Stimulated activated CD8-positive, alpha-beta memory T cell treated with anti-CD3 and anti-CD28 coated beads, Interleukin-12 subunit alpha, Interleukin-12 subunit beta, amount 100 ng/mL, for 4 hours (primary cell): ENCODE results near the gene NHERF1.

Experiments
- DNase-seq: peaks from one replicate; pipeline ENCODE4 v3.0.0-alpha.2; 2020; ENCODE audit warnings: low read depth

Gene NHERF1

DNA sequence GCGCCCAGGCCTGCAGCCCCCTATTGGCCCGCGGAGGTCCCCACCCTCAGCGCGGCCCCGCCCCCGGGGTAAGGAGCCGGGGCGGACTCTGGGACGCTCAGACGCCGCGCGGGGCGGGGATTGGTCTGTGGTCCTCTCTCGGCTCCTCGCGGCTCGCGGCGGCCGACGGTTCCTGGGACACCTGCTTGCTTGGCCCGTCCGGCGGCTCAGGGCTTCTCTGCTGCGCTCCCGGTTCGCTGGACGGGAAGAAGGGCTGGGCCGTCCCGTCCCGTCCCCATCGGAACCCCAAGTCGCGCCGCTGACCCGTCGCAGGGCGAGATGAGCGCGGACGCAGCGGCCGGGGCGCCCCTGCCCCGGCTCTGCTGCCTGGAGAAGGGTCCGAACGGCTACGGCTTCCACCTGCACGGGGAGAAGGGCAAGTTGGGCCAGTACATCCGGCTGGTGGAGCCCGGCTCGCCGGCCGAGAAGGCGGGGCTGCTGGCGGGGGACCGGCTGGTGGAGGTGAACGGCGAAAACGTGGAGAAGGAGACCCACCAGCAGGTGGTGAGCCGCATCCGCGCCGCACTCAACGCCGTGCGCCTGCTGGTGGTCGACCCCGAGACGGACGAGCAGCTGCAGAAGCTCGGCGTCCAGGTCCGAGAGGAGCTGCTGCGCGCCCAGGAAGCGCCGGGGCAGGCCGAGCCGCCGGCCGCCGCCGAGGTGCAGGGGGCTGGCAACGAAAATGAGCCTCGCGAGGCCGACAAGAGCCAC, at the start of gene NHERF1:
Gene NHERF1 (plus strand): TSS at position 100 of the 750 bp plus-strand sequence. CDS start 219 bp downstream, at position 319.
- DNase-seq = peak; percentile 95

DNA sequence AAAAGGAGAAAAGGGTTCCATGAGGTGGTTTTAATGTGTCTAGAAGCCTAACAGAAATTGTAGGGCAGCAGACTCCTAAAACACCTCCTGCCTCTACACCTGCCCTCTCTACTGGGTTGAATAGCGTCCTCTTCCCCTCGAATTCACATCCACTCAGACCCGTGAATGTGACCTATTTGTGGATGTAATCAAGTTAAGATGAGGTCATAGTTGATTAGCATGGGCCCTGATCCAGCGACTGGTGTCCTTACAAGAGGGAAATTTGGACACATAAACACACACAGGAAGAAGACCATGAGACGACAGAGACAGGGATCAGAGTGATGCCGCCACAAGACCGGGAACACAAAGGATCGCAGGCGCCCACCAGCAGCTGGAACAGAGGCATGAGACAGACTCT, 49.2 kb upstream of the NHERF1 start:
- DNase-seq = no peak

DNA sequence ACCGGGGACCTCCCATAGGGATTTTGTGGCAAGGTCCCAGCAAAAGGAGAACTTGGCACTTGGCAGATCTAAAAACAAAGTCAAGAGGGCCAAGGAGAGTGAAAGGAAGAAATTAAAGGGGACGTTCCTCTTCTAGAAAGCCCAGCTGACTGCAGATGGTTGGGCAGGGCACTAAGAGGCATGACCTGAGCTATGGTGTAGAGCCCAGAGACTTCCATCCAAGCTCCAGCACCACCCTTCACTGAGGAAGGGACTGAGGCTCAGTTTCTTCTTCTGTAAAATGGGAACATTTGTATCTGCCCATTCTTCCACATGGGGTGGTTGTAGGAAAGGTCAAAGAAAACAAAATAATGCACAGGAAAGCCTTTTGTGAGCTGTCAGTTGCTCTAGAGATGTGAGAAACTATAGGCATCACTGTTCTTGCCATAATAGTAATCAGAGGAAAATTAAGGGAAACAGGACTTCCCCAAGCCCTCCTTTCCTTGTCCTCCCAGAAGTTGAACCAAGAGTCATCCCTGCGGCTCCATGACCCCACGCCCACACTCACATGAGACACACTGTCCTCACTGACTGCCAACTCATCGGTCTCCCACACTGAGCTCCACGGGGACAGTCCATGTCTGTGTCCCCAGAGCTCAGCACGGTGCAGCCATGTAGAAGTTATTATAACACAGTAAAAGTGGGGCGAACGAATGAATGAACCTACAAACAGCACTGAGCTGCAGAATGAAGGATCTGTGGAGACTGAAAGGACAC, 46.1 kb upstream of the NHERF1 start:
- no peak for DNase-seq

DNA sequence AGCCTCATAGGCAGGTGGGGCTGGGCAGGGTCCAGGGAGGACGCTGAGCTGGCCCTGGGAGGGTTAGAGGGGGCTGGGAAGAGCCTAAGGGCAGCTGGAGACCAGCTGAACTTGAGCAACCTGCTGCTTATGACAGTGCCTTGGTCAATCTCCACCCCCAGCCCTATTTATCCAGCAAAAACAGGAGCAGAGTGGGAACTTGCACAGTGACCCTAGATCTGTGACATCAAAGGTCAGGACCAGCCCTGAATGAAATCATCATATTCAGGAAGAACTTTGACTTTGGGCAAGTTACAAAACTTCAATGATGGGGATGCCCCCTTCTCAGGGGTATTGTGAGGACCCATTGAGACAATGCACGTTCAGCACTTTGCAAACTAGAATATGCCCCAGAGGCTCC, 45.1 kb upstream of the NHERF1 start:
- DNase-seq = no peak

DNA sequence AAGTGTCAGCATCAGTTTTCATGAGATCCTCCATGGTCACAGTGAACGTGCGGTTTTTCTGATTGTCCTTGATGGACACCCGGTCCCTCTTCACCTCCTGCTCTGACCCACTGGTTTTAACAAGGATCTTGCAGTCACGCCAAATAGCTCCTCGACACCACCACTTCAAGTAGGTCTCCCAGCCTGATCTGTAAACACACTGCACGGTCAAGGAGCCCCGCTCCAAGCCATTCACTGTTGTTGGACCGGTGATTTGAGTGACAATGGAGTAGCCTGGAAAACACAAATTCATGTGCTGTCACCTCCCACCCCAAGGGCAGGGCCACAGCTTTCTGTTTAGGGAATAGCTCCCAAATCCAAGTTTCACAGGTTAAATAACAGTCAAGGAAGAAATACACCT, 43.9 kb upstream of the NHERF1 start:
- no peak for DNase-seq

DNA sequence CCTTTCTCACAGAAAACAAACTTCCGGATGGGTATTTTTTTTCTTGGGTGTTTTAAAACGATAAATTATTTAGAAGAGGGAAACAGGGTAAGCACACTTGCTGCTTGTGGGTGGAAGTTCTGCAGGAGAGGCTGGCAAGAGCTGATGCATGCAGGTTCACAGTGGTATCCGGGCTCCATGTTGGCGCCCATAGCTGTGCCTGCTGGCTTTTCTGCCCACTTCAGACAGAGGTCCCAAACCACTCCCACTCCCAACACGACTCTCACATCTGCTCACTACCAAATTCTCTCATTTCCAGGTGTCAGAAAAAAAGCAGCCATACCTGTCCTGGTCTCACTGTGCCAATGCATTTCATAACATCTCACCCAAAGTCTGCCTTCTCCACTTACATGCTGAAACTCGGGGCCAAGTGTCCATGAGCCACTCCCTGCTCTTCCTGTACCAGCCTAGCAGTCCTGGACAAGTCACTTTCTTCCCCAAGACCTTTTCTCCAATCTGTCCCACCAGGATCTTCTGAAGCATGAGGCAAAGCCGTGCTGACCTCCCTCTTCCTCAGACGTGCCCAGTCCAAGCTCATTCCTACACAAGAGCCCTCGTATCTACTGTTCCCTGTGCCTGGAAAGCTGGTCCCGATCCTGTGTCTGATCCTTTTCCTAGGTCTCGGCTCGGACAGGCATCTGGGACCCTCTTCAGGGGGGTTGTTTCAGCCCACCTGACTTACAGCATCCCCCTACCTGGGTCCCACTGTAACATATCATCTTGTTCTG, 37.2 kb upstream of the NHERF1 start:
- DNase-seq = no peak

DNA sequence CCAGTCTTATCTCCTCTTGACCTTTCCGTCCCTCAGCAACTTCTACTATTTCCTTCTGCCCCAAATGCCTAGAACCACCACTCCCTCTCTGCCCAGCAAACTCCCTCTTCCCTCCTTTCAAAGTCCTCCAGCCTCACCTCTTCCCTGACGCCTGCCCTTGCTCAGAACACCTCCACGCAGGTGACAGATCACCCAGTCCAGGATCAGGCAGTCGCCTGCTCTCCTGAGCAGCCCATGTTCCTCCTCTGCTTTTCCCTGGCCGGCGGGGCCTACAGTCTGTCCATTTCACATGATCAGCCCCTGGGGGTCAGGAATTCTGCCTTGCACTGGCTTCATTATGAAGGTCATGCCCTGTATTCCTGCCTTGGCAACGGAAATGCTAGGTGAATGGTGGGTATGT, 36.1 kb upstream of the NHERF1 start:
- no peak for DNase-seq

DNA sequence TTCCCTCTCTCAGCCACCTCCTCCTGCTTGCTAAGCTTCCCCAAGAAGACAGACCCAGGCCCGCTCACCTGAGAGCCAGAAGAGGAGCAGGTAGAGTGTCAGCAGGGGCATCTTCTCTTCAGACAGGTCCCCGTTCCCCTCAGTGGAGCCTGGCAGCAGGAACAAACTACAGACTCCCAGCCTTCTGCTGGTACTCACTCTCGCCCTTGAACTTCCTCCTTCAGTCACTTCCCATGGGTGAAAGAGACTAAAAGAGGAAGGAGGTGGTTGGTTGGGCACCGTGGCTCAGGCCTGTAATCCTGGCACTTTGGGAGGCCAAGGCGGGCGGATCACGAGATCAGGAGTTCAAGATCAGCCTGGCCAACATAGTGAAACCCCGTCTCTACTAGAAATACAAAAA, 35.7 kb upstream of the NHERF1 start, which contains the start of gene CD300LF:
Gene CD300LF (minus strand): TSS at position 168 of the 400 bp plus-strand sequence. CDS start 57 bp downstream, at position 111.
- DNase-seq = no peak

DNA sequence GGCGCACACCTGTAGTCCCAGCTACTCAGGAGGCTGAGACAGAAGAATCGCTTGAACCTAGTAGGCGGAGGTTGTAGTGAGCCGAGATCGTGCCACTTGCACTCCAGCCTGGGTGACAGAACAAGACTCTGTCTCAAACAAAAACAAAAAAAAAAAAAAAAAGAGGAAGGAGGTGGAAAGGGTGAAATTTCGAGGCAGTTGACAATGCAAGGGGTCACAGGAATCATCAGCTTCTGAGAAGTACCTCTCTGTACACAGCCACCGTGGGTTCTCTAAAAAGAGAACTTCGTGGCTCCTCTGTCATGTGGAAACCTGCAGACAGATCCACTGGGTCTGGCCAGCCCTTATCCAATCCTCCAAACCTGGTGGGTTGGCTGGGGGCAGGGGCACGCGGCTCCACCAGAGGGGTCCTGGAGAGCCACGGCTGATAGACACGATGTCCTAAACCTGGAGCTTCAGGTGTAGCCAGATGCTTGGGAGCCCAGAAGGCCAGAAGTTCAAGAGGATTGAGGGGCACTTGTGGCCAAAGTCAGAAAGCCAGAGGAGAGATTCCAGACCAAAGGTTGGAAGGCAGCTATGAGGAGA, 35.2 kb upstream of the NHERF1 start:
- DNase-seq = no peak

DNA sequence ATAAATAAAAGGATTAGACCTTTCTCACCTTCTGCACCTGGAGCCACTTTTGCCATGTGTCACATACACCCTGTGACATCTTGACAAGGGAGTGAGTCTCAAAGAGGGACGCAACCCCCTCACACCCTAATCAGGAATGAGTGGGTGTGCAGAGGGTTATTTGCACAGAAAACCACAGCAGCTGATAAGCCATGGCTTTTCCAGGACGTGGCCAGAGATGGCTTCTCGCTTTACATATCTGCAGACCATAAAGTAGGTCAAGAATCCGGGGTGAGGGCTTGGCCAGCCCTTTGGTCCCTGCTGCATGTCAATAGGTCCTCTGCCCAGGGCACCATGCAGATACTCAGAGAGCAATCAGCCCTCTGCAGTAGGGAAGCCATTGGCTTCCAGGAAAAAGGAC, 33.3 kb upstream of the NHERF1 start:
- DNase-seq = no peak

DNA sequence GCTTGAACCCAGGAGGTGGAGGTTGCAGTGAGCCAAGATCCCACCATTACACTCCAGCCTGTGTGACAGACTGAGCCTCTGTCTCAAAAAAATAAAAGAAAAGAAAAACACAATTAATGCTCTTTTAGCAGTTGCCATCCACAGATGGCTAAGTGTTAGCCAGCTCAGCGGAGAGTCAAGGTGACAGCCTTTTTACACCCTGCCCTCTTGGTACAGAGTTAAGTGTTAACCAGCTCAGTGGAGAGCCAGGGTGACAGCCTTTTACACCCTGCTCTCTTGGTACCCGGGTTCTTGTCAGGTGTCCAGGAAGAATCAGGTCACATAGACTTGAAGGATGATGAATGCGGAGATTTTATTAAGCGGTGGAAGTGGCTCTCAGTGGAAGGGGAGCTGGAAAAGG, 27.9 kb upstream of the NHERF1 start:
- DNase-seq = no peak

DNA sequence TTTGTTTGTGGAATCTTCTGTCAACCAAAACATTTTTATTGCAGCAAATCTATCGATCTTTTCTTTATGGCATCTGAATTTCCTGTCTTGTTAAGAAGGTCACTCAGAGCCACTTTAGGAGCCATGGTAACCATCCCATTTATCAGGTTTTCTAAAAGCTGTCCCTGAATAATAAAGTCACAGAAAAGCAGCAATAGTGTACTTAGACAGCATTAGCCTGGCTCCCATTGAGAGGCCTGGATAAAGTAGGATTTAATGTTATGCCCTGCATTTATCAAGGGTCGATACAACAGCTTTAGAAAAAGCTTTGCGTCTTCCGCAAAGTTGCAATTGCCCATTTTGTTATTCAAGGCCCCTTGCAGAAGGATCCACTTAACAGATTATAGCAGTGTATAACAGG, 25.6 kb upstream of the NHERF1 start:
- no peak for DNase-seq

DNA sequence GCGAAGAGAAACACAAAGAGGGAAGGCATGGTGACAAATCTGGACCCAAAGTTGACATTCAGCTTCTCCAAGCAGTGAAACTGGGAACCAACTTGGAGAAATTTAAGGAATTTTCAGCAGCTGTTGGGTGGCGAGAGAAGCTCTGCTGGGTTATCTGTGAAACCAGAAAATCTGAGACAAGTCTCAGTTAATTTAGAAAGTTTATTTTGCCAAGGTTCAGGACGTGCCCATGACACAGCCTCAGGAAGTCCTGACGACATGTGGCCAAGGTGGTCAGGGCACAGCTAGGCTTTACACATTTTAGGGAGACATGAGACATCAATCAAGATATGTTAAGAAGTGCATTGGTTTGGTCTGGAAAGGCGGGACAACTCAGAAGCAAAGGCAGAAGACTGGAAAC, 24.5 kb upstream of the NHERF1 start:
- DNase-seq = no peak

DNA sequence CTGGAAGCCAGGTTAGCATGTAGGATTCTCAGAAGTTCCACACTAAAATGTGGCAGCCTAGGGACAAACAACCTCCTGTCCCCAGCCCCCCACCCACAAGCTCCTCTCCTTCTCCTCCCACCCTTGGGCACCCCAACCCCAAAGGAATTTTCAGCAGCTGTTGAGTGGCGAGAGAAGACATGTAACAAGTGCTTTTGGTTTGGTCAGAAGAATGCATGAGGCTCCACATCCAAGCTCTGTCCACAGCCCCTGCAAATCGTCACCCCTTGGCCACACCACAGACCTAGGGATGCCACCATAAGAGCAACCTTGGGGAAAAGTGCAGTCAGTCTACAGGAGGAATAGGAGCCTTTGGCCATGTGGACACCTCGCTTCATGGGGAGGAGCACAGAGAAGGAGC, 23.3 kb upstream of the NHERF1 start:
- no peak for DNase-seq

DNA sequence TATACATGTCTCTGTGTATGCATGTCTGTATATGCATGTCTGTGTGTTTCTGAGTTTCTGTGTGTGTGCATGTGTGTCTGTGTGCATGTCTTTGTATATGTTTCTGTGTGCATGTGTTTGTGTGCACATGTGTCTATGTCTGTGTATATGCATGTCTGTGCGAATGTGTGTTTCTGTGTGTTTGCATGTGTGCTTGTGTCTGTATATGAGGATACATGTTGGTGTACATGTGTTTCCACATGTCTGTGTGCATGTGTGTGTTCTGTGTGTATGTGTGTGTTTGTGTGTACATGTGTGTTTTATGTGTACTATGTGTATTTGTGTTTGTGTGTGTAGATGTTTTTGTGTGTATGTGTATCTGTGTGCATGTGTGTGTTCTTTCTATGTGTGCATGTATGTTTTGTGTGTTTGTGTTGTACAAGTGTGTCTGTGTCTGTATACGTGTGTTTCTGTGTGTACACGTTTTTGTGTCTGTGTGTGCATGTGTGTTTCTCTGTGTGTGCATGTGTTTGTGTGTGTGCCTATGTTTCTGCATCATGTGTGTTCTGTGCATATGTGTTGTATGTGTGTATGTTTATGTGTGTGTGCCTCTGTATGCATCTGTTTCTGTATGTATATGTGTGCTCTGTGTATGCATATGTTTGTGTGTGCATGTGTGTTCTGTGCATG, 20.3 kb upstream of the NHERF1 start:
- DNase-seq = no peak

DNA sequence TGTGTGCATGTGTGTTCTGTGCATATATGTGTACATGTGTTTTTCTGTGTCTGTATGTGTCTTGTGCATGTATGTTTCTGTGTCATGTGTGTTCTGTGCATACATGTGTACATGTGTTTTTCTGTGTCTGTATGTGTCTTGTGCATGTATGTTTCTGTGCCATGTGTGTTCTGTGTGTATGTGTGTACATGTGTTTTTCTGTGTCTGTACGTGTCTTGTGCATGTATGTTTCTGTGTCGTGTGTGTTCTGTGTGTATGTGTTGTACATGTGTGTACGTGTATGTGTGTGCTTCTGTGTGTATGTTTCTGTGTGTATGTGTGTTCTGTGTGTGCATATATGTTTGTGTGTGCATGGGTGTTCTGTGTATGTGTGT, 19.7 kb upstream of the NHERF1 start:
- DNase-seq = no peak

DNA sequence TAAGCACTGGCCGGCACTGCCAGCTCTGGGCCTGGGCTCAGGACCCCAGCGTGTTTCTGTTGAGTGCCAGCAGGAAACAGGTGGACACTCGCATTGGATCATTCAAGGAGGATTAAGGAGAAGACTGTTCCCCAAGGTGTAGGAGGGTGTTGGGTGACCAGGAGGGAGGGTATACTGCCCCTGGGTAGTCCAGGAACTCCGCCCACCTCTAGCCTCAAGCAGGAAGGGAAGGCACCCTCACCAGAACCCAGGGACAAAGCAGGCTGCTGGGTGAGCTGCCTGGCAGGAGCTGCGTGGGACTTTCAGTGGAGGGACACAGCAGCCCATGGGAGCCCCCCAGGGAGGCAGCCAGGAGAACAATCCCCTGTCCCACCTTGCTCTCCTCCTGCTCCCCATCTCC, 19.1 kb upstream of the NHERF1 start:
- DNase-seq = no peak

DNA sequence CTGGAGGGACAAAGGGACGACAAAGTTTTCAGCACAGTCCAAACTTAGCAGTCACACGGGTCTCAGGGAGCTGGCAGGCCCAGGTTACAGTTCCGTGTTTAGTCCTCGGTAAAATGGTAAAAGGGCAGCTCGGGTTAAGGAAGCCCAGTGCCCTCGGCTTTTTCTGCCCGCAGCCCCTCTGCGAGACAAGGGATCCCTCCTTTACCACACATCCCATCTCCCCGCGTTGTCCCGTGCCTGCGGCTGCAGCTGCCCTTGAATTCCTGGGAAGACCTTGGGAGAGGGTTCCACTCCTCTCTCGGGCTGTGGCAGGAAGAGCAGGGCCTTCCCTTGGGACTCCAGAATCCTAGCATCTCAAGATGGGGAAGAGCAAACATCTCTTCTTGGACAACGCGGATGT, 18.6 kb upstream of the NHERF1 start:
- DNase-seq = no peak

DNA sequence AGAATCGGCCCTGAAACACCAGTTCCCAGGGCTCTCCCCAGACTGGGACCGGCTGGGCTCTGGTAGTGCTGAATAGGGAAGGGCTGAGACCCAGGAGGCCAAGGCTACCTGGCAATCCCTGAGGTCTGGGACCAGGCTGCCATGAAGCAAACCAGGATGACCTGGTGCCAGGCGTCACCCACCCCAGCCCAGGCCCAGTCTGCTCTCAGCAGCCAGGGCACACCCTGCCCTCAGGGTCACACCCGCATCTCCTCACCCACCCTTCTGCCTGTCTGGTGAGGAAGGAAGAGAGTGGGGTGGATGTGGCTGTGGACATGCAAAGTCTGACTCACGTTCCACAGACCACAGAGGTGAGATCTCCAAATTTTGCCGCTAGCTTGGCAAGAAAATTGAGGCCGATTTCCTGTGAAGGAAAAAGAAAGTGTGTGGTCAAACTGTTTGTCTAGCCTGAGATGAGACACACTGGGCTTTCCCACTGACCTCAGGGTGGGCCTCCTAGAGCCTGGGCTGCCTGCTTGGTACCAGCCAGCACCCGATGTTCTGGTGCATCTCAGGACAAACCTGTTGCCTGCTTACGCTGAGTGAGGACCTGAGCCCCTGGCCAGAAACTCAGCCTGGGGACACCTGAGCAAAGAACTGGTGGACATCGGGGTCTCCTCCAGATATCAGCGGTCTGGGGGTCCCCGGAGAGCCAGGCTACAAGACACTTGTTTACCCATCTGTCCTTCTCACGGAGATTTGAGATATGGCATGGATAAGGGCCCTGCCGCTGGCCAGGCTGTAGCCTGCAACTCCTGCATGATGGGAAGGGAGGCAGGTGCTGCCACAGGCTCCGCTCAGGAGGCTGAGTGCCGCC, 17.7 kb upstream of the NHERF1 start:
- peak; percentile 52 for DNase-seq

DNA sequence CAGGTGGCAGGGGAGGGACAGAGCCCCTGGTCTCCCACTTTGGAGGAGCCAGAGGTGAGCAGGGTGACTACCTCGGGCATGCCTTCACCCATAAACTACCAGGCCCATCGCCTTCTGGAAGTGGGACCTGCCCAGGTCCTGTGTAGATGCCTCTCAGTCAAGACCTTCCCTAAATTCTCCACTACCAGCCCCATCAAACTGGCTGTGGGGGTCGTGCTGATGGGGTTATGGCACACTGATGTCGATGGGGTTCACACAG, 17.2 kb upstream of the NHERF1 start:
- no peak for DNase-seq
